K562 (cell line): Measurements from ENCODE around the gene HMX1. TPM values are rescaled to one million over a fixed set of nuclear protein-coding genes. Genes with fewer than 3 reads are reported as not detected.

Experiments
- ATAC-seq: fragments of 200-7000 bp; cut with Tn5 transposase; 3 replicates; pipeline ENCODE4 v1.9.1; 2020; ENCODE audit warnings: moderate library complexity
- BruUV-seq: library from RNA; stranded (reverse); fragments of 400-500 nt; replicated peaks from 2 replicates; lab custom pipeline; 2021; lab: Mats Ljungman, UMichigan
- CTCF ChIA-PET: fragments of 300-600 bp; formaldehyde crosslinking; extraction: SDS; loops from one replicate; lab custom pipeline; 2021; ENCODE audit warnings: low intra/inter-chr PET ratio; lab: Yijun Ruan, JAX
- POLR2A ChIA-PET: fragments of 300-600, 350-650 bp; sonication (Branson Sonifier 250); formaldehyde crosslinking; extraction: SDS; loops from one replicate; lab custom pipeline; 2021; ENCODE audit warnings: antibody characterized with exemption, inconsistent platforms; lab: Yijun Ruan, JAX
- DNase-seq, 4 experiments: peaks; one replicate each; pipeline versions ENCODE4 v3.0.0 to v3.0.0-alpha.2; 2011 to 2018; ENCODE audit warnings: low spot score in 3 of 4, mixed read lengths in 3 of 4; ENCODE audit errors: extremely low read depth in 1 of 4
- FAIRE-seq: peaks from 2 replicates; lab custom pipeline; 2011; peaks lifted over from hg19 to GRCh38; lab: Jason Lieb, UNC
- H2AFZ ChIP-seq: 2 replicates; pipeline ENCODE4 v1.6.0; 2011; ENCODE audit warnings: low read depth, low read length, control low read depth, inconsistent platforms
- H3K27ac ChIP-seq: fragments of 200-600 bp; 3 replicates; pipeline ENCODE4 v1.8.0; 2011; ENCODE audit warnings: low read depth, mild to moderate bottlenecking, control low read depth, inconsistent platforms, low read length, moderate library complexity, mixed read lengths; ENCODE audit errors: extremely low read depth
- H3K27me3 ChIP-seq, 2 experiments: fragments of 300-600 bp in 1 of 2; 2 replicates in 1 of 2; 3 replicates in 1 of 2; pipeline versions ENCODE4 v1.6.0 to v1.8.0; 2011; ENCODE audit warnings: inconsistent platforms in 2 of 2, low read length in 2 of 2, mild to moderate bottlenecking in 1 of 2, mixed read lengths in 1 of 2, moderate library complexity in 1 of 2; ENCODE audit not compliant: control insufficient read depth in 2 of 2, insufficient read depth in 2 of 2
- H3K36me3 ChIP-seq: fragments of 300-600 bp; 3 replicates; pipeline ENCODE4 v1.8.0; 2011; ENCODE audit warnings: mild to moderate bottlenecking, low read length, inconsistent platforms; ENCODE audit not compliant: control insufficient read depth, insufficient read depth
- H3K4me1 ChIP-seq, 2 experiments: fragments of 200-600 bp in 1 of 2; replicated peaks in 1 of 2; 2 replicates in 1 of 2; 3 replicates in 1 of 2; pipeline versions ENCODE4 v1.5.1 to v1.8.0; 2011; ENCODE audit warnings: inconsistent platforms in 2 of 2, low read length in 2 of 2, mild to moderate bottlenecking in 1 of 2, mixed read lengths in 1 of 2, moderate library complexity in 1 of 2; ENCODE audit not compliant: control insufficient read depth in 2 of 2, insufficient read depth in 2 of 2
- H3K4me2 ChIP-seq: 2 replicates; pipeline ENCODE4 v1.6.1; 2011; ENCODE audit warnings: low read length, control low read depth, inconsistent platforms, mixed read lengths; ENCODE audit not compliant: insufficient read depth
- H3K4me3 ChIP-seq: fragments of 200-600 bp; sonication (generic), shearing (Covaris generic); 2 replicates; pipeline ENCODE4 v1.5.1; 2016; ENCODE audit warnings: control low read depth, inconsistent platforms
- H3K79me2 ChIP-seq: fragments of 200-600 bp; 3 replicates; pipeline ENCODE4 v1.8.0; 2011; ENCODE audit warnings: low read length, inconsistent platforms; ENCODE audit not compliant: control insufficient read depth, insufficient read depth
- H3K9ac ChIP-seq, 2 experiments: 2 replicates each; pipeline versions ENCODE4 v1.6.0 to v1.6.1; 2011; ENCODE audit warnings: low read depth in 2 of 2, low read length in 2 of 2, control low read depth in 1 of 2, inconsistent platforms in 1 of 2, mild to moderate bottlenecking in 1 of 2, mixed read lengths in 1 of 2; ENCODE audit not compliant: insufficient read depth in 1 of 2
- H3K9me1 ChIP-seq: one replicate; pipeline ENCODE4 v1.6.0; 2011; ENCODE audit warnings: inconsistent platforms, mild to moderate bottlenecking, low read length, moderate library complexity; ENCODE audit not compliant: control insufficient read depth, insufficient read depth
- H3K9me3 ChIP-seq: replicated peaks from 2 replicates; pipeline ENCODE4 v1.5.1; 2011; ENCODE audit warnings: low read depth, low read length, inconsistent platforms; ENCODE audit not compliant: control insufficient read depth, insufficient read depth
- H4K20me1 ChIP-seq: replicated peaks from 2 replicates; pipeline ENCODE4 v1.6.1; 2011; ENCODE audit warnings: low read length, inconsistent platforms, mixed read lengths; ENCODE audit not compliant: control insufficient read depth, insufficient read depth
- CLOCK ChIP-seq: fragments of 250-450 bp; sonication (Bioruptor Pico); IDR thresholded peaks from 2 replicates; pipeline ENCODE4 v1.4.0; 2020; ENCODE audit warnings: mild to moderate bottlenecking, moderate library complexity, borderline replicate concordance
- CTCF ChIP-seq, 3 experiments: IDR thresholded peaks in 2 of 3; conservative IDR thresholded peaks in 1 of 3; 2 replicates each; pipeline ENCODE4 v1.5.1; 2011 to 2012; ENCODE audit warnings: low read length in 3 of 3, mild to moderate bottlenecking in 3 of 3, control low read depth in 2 of 3, improper control_type of control experiment in 1 of 3, inconsistent platforms in 1 of 3, low read depth in 1 of 3, mixed read lengths in 1 of 3, moderate library complexity in 1 of 3; ENCODE audit not compliant: insufficient read depth in 2 of 3
- KLF10 ChIP-seq: fragments of 250-450 bp; sonication (Bioruptor Pico); IDR thresholded peaks from 2 replicates; pipeline ENCODE4 v1.6.1; 2021; ENCODE audit warnings: matching md5 sums
- L3MBTL2 ChIP-seq: fragments of 450-650 bp; IDR thresholded peaks from 2 replicates; pipeline ENCODE4 v1.6.1; 2016; ENCODE audit warnings: mild to moderate bottlenecking, moderate library complexity
- MITF ChIP-seq: IDR thresholded peaks from 2 replicates; pipeline ENCODE4 v1.6.1; 2014; ENCODE audit warnings: antibody characterized with exemption
- PATZ1 ChIP-seq: fragments of 250-450 bp; sonication (Bioruptor Pico); IDR thresholded peaks from 2 replicates; pipeline ENCODE4 v1.5.0; 2020; ENCODE audit warnings: mild to moderate bottlenecking, borderline replicate concordance
- ZNF436 ChIP-seq: fragments of 250-450, 450-650 bp; sonication (Bioruptor Pico); formaldehyde crosslinking; IDR thresholded peaks from 2 replicates; pipeline ENCODE4 v1.7.0; 2020; ENCODE audit warnings: mild to moderate bottlenecking
- WGBS: fragments of 100-300 bp; shearing (Covaris generic); methylation state at CpG from one replicate; pipeline ENCODE4 v1.1.6; 2016; ENCODE audit warnings: low coverage, mixed read lengths; ENCODE audit not compliant: insufficient coverage; ENCODE audit errors: missing lambda C conversion rate; 5-methylcytosine and 5-hydroxymethylcytosine counted together
- in situ Hi-C: fragments of 300-500 bp; cut with MboI; formaldehyde crosslinking; loops from 4 replicates; pipeline ENCODE4 v1.15.0; 2018; ENCODE audit warnings: inconsistent platforms, mixed read lengths
- intact Hi-C: fragments of 100-400 bp; cut with micrococcal nuclease; formaldehyde crosslinking; loops from 2 replicates; pipeline ENCODE4 v1.14.2; 2022
- polyA plus RNA-seq, 8 experiments: library from polyadenylated mRNA; depleted of rRNA in 4 of 8; stranded (reverse) in 5 of 8; unstranded in 3 of 8; fragments of >200 nt; fragmentation: Nextera tagmentation in 2 of 8; fragmentation: Illumina TruSeq in 1 of 8; extraction: Ambion mirVana in 2 of 8; extraction: Trizol in 1 of 8; gene quantifications; 2 replicates each; pipeline versions ENCODE4 v1.2.1 to v1.2.3, GENCODE V29; 2011 to 2014; ENCODE audit warnings: inconsistent platforms in 1 of 8, missing spikeins in 1 of 8
- total RNA-seq, 7 experiments: library from RNA; depleted of rRNA in 6 of 7; stranded (reverse); fragments of >200 nt in 6 of 7; fragmentation: Illumina TruSeq in 2 of 7; extraction: Trizol in 2 of 7; gene quantifications; 2 replicates each; pipeline versions ENCODE4 v1.2.1 to v1.2.3, GENCODE V29; 2011 to 2021; ENCODE audit warnings: low replicate concordance in 1 of 7

The HMX1 gene
- total and polyA plus RNA-seq, 9 of the 15 experiments (the other 6 are each of a cell fraction or from before 2014, with no cell fraction given) = not detected

- ChIA-PET CTCF (no interaction called here), POLR2A (interaction anchor here (0.8 kb wide), 1 partner anchor 11 kb away, joined by 3 read pairs; no protein-coding TSS in a partner anchor)
- no peak overlapping the region for H2AFZ ChIP-seq
- no peaks in the 10 kb centered on the region for H3K9me3 ChIP-seq
- no peak overlapping the region for H3K27ac ChIP-seq
- H3K9me1 ChIP-seq = no peaks in the 10 kb centered on the region
- H3K9ac ChIP-seq = no peak overlapping the region
- in situ Hi-C loops = no loop called here
- no peak overlapping the region for H3K4me3 ChIP-seq
- no peaks in the 10 kb centered on the region; a peak in 1 of 5 replicates for H3K4me1 ChIP-seq
- no peak for ATAC-seq
- H3K27me3 ChIP-seq = peaks cover 20 to 75% of the 10 kb centered on the region in 2 experiments; a peak in 4 of 5 replicates
- intact Hi-C loops = no loop called here
- DNase-seq = no peak
- H3K79me2 ChIP-seq = no peaks in the 10 kb centered on the region
- WGBS = under 1% methylated on average over 27 of the region's 34 CpGs
- H4K20me1 ChIP-seq = no peaks in the 10 kb centered on the region; the same call in 1 of the 2 replicates
- no peak overlapping the region for H3K4me2 ChIP-seq
- no peak for TF ChIP-seq CTCF (IDR thresholded peaks at IDR 0.05 in 2 of 3, conservative IDR thresholded peaks at IDR 0.05 in 1 of 3; ENCODE audit: insufficient read depth in 2 of 3, low read depth in 1 of 3, low read length in 3 of 3)
- TF ChIP-seq ZNF436 (CRISPR knock-in tag) = no peak
- TF ChIP-seq MITF = no peak
- TF ChIP-seq KLF10 (CRISPR knock-in tag) = no peak
- no peak for TF ChIP-seq L3MBTL2
- no peak for TF ChIP-seq CLOCK (CRISPR knock-in tag)
- no peak for TF ChIP-seq PATZ1
- TF ChIP-seq, all 486 proteins: peak for 0
- BruUV-seq = no TSS peak
- no peak for FAIRE-seq
- H3K36me3 ChIP-seq = no peaks in the 10 kb centered on the region
These were observed 36.7 kb upstream of the HMX1 start for GRCh38 chr4:8908206-8908893.
